HG02870 (cell line): ENCODE results near the gene IRF1.

Experiments
- ATAC-seq: cut with Tn5 transposase; IDR thresholded peaks from one replicate; pipeline ENCODE4 v1.9.1; 2021; ENCODE audit warnings: mild to moderate bottlenecking, moderate library complexity; ENCODE audit not compliant: unreplicated experiment

Gene IRF1

DNA sequence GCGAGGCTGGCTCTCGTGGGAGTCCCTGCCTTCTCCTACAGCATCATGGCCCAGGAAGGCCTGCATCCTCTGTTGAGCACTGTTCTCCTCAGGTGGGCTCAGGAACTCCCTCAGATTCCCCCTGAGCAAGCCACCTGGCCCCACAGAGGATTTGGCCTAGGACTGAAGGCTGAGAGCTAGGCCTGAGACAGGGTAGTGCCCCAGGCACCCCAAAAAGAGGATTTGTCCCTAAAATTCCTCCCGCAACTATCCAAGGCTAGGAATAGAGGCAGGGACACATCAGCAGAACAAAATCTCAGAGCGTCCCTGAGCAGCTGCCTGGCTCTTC, 11.0 kb upstream of the IRF1 start:
- no peak for ATAC-seq

DNA sequence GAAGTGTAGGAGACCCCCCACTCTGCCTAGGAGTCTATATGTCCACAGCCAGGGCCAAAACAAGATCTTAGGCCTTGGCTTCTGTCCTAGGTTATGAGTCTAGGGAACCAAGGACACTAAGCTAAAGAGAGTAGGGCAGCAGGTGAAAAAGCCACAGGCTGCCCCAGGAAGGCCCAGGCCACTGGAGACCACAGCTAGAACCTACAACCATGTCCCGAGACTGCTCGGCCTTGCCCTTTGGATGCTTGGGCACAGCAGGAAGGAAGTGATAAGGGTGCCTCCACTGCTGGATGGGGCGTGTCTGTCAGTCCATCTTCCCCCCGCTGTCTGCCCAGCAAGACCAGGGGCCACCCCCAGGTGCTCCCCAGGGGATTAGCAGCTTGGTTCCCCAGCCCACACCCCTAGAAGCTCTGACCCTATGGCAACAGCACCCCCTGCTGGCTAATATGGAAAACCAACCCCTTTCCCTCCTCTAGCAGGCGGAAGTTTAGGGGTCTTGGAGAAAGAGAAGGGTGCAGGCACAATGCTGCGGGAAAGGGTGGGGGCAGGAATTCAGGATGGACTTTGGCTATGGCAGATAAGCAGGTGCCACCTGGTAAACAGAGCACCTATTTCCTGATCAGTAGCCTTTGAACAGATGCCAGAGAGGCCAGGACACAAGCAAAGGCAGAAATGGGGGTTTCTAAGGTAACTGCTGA, 10.5 kb upstream of the IRF1 start:
- no peak for ATAC-seq

DNA sequence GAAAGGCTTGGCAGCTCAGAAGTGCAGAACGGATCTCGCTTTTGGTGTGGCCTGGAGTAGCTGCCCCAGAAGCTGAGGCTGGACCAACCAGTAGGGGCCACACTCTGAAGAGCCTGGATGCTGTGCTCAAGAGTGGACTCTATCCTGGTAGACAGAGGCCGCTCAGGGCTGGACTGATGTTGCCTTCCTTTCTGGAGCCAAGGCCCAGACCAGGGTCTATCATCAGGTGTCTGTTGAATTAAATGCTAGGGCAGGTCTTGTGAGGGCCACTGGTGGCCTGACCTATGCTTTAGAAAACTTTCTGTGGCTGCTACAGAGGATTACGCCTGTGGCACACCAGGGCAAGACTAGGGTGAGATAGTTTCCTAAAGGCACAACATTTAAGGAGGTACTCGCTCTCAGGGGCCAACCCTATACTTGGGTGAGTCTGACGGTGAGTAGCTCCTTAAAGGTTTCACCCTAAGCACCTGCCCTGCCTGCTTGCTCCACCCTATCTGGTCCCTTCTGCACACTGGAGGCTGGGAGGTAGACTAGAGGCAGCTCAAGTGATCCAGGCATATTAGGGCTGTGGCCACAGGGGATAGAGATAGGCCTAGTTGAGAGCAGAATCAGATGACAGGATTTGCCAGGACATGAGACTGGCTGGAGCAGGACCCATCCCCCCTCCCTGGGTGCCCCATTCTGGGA, 9.8 kb upstream of the IRF1 start:
- ATAC-seq: no peak

DNA sequence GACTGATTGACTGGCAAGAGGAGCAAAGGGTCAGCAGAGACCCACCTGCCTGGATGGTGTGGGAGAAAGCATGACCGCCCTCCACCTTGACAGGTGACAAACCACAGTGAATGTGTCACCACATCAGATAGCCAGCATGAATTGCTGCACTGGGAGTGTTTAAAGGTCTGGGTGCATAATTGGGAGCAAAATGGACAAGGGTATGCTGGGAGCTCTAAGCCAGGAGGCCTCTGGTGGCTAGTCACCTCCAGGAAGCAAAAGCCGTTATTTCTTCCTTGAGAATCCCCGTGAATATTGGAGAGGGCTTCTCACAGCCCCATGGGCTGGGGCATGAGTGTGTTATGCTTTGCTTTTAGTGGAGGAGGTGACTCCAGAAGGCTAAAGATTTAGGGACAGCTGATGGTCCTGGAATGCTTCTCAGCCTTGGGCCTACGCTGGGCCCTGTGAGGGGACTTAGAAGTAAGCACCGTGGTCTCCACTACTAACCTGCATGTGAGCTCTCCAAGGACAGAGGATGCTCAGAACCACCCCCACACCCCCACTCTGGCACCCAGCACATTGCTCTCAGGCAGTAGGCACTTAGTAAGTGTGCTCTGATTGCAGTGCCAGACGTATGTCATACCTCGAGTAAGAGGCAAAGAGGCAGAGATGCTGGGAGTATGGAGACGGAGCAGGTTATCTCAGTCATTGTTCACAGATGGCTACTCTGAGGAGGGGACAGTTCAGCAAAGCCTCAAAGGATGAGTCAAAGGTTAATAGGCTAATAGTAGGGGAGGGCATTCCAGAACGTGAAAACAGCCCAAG, 9.1 kb upstream of the IRF1 start:
- ATAC-seq: no peak

DNA sequence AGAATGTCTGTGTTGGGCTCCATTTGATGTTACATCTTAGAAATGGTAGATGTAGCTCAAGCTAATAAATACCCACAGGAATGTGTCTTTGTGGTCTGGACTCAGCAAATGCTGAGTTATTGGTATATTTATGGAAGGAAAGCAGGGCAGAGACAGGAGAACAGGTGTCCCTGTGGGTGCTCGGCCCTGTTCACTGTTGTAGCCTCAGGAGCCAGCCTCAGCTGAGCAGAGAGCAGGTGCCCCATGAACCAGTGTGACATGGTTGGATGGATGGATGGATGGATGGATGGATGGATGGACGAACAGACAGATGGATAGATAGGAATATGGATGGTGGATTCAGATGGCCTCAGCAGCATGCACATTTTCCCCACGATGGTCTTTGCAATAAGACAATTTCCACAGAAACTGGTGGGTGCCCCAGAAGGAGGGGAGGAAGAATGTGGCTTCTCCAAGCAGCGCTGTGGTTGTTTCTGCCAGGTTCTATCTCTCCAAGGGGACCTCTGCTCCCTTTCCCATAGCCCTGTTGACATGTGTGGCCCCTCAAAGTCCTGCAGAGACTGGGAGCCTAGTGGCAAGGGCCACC, 8.2 kb upstream of the IRF1 start:
- ATAC-seq: no peak

DNA sequence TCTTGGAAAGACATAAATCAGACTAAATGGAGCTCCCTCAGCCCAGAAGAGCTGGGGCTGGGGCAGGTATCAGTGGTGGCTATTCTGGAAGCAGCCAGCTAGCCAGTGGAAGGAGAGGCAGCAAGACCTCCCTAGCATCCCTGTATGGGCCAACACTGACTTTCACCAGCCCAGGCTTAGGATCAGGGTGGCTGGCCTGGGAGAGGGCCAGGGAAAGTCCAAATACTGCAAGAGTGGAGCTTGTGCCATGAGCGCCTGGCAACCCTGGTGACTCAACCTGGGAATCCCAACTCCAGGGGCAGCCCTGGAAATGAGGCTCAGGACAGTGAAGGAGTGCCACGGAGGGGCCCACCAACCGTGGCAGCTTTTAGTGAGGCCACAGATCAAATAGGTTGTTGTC, 7.6 kb upstream of the IRF1 start:
- ATAC-seq: no peak

DNA sequence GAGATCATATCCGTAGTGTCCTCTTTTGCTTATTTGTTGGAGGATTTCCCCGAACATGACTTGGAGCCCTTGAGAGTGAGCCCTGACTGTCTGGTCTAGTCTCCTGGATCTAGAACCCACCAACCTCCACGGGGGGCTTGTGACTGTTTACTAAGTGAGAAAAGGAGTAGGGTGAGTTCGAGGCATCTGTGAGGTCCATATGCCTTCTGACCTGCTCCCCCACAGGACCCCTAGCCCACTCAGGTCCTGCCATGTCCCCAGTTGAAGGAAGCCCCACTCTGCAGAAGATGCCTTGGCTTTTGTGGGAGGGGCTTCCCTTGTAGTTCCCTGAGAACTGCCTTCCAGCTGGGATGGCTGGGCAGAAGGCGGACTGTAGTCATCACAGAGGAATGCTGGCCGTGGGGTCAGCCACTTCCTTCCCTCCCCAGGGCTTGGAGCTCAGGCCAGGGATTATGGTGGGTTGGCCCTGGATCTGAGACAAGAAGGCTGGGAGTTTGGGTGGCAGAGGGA, 7.0 kb upstream of the IRF1 start:
- no peak for ATAC-seq

DNA sequence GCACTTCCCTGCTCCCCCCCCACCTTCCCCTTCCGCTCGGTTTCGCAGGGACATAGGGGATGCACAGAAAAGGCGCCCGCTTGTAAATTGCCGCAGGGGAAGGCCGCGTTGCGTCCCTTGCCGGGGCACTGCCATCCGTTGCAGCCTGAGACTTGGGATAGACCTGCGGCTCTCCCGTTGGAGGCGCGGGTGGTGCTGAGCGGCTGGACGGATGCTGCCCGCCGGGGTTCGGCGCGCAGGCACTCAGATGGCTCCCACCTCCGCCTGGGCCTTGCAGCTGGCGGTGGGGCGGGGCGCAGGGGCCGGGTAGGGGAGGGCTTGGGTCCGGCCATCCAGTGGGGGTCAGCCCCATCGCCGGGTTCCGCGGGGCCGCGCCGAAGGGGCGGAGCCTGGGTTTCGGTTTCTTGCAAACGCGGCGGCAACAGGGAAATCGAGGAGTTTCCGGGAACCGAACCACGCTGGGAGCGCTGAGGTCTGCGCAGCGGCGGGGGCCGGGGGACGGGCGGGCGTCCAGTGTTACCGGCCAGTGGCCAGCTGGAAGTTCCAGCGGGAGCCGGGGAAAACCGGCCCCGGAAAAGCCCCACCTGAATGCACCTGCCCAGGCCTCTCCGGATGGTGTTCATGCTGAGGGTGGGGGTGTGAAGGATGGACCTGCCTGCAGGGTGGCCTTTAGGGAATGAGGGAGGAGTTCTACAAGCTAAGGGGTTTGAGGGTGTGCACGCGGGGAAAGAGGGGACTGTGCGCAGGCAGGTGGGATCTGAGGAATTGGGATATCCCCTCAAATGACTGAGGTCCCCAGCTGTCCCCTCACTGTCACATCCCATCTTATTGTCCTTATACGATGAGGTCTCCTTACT, 6.3 kb upstream of the IRF1 start:
- peak; percentile 35 for ATAC-seq

DNA sequence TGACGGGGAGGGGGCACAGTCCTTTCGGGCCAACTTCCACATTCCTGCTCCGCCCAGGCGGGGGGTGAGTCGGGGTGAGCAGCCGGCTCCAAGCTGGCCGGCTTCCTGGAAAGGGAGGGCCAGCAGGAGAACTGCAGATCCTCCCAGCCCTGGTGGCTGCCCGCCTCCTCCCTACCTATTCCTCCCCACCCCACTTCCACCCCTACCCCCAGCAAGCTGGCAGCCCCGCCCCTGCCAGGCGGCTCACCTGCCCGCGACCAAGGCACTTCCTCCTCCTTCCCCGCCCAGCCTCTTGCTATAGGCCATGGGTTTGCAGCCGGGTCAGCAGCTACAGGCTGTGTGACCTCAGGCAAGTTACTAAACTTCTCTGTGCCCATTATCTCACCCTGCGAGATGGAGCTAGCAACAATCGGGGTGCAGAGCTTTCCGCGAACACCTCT, 5.6 kb upstream of the IRF1 start:
- ATAC-seq: peak; percentile 33

DNA sequence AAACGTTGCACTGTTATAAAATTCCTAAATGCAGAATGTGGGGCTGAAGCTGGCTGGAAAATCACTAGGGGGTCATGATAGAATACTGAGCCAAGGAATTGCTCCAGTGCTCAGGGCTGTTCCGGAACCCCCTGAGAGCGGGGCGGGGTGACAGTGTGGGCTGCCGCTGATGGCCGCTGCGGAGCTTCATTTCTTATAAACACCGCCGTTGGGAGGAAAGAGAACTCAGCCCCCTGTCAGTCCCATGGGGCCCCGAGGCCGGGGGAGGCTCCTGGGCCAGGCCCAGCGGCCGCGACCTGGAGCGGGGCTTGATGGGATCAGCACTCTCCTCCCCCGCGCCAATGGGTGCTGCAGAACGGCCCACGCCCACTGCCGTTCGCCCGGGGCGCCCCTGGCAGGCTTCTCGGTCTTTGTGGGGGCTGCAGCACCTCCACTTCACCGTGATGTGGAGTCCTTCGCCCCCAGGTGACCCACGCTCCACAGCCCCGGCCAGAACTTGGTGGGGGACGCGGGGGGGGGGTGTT, 5.2 kb upstream of the IRF1 start:
- ATAC-seq: peak; percentile 30

DNA sequence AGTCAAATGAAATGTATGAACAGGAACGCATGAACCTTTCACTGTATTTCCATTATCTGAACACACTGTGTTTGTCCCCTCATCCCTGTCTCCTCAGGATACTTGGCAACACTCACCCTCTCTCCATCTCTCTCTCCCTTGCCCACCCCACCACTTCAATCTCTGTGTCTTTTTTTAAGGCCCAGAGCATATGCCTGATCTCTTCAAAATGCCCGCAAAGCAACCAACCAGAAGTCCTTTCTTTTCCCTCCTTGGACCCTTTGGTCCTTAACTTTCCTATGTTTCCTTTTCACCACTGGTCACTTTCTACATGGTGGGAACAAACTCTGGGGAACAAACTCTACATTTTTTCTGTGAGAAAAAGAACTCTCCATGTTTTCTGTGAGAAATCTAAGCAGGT, 3.2 kb upstream of the IRF1 start:
- no peak for ATAC-seq

DNA sequence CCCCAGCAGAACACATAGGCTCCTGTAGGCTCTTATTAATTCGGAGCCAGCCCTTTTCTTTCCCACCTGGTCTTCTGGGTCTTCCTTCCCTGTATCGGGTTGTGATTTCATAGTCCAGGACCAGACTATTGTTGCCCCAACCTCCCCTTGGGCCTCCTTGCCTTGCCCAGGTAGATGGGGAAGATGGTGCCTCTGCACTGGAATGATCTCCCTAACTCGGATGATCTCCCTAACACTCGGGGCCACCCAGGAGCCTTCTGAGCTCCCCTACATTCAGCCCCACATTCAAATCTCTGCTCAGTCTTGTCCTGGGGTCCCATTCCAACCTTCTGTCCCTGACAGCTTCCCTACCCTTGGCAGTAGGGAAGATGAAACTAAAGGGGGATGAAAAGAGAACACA, 2.7 kb upstream of the IRF1 start:
- no peak for ATAC-seq

DNA sequence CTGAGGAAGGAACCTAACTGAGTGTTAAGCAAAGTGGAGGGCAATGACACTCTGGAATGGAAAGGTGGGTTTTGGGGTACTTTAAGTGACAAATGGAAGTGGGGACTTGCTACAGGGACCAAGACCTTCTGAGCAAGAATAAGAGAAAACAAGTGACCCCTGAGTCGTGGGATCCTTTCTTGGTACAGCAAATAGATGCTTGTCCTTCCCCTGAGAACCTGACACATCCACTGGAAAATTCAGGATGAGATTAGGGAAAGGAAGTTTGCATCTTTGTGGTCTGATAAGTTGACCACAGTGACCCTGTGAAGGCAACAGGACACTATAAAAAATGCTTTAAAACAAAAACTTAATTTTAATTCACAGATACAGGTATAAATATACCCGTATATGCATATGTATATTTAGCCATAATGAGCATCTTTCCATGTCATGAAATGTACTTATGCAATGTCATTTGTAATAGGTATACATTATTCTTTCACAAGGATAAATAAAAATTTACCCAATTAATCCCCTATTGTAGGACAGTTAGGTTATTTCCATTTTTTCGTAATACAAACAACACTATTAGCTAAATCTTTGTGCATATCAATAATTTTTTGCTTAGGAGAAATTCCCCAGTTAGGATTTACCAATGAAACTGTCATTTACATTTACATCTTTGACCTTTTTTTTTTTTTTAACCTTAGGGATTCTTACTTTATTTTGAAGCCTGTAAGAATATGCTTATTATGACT, 2.0 kb upstream of the IRF1 start:
- ATAC-seq: no peak

DNA sequence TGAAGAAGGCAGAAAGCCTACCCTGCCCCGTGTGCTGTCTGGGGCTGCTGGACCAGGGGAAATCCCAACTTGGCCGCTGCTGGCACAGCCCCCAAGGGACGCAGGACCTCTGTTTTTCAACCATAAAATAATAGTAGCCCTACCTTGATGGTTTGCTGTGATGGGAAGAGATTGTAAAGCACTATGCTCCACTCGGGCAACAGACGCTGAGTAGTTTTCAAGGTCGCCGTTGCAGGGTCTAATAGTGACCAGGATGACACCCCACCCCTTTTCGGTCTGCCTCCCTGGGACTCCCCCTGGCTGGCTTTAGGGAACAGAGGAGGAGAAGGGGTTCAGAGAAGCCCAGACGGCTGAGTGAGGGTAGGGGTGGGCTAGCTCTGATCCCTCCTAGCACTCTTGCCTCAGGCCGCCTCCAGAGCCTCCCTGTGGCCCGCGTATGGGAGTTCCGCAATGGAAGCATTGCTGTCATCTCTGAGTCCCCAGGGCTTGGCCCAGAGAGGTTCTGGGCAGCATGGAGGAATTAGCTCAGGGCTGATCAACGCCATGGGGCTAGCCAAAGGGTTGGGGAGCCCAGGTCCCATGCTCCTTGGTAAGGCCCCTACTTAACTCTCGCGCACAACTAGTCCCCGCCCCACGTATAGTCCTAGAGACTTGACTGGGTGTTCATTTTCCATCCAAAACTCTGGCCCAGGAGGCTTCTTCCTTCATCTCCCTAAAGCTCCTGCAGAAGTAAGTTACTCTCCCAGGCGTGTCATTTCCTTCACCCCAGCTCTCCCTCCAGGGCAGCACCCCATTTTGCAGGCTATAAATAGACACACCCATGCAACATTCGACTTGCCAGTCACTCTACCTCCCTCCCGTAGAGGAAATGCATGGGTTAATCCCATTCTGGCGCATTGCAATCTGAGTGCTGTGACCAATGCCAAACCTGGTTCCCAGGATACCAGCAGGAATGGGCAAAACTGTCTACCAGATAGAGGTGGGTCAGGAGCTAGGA, 1.1 kb upstream of the IRF1 start:
- ATAC-seq: no peak

DNA sequence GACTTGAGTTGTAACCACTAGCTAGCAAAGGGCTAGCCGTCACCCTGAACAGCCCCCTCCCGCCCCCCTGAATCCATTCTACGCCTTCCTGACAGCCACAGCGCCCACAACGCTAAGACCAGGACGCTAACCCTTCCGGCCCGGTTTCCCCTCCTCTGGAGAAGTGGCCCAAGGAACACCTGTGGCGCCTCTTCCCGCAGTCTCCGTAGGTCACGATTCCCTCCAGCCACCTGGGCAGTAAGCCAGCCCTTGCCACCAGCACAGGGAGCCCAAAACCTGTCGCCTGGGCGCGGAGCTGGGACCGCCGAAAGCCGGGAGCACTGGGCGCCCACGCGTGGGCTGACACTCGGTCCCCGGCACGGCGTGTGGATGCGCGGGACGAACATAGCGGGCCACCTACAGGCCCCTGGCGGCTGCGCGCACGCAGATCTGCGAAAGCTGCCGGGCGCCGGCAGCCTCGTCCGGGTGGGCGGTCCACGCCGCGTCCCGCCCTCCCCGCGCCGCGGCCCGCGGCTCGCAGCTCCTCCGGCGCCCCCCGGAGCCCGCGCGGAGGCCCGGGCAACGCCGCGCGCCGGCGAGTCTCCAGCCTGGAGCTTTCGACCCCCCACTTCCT, 596 bp downstream of the IRF1 start:
- peak; percentile 30 for ATAC-seq

DNA sequence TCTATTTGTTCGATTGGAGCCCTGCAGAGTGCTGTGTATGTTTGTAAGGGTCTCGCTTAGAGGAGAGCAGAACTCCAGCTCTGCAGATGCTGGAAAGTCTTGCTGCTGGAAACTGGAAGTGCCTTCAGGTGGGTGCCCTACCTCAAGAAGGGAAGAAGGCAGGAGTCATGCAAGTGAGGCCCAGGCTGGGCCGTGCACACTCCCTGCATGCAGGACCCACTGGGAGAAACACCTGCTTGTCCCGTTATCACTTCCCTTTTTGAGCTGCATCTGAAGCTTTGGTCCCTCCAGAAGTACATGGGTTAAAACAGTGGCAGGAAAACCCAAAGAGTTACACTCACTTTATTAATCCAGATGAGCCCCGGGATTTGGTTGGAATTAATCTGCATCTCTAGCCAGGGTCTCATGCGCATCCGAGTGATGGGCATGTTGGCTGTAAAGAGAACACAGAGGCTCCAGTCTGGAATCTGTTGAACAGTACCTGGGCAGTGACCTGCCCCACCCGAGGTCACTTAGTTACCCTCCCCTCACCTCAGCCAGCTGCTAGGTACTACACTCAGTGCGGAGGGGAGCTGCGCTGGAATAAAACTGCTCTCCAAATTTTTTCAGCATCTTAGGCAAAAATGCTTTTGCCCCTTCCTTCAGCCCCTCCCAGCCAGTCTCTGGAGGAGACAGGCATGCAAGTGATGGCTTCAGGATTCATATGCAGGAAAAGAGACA, 1.4 kb downstream of the IRF1 start:
- ATAC-seq: no peak

DNA sequence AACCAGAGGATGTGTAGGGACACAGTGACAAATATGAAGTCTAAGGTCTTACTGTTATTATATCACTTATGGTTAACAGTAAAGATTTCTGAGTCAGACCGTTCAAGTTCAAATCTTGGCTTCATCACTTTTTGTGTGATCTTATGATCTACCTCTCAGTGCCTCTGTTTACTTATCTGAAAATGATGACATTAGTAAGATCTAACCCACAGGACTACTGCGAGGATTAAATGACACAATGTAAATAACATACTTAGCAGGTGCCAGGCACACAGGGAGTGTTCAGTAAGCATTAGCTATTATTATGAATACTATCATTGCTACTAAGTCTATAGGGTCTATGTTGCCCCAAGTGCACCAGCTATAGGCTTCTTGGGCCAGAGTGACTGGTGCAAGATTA, 2.0 kb downstream of the IRF1 start:
- ATAC-seq: no peak
